ENCODE data around the gene TCF7L1. TPM values are rescaled to one million over a fixed set of nuclear protein-coding genes. Genes with fewer than 3 reads are reported as not detected.

Gene TCF7L1
- total RNA-seq, 2 experiments from 2014 or later = 0.07 TPM; not detected in 1

GRCh38 chr2:85243101-85244072 lies 110.2 kb downstream of the TCF7L1 start:
- intact Hi-C loops (cut with micrococcal nuclease) = no loop called here
- Mint-ChIP-seq H3K36me3 (ENCODE audit: low read depth) (no peaks in the 10 kb centered on the region), H3K9me3 (no peaks in the 10 kb centered on the region), H3K4me3 (no peak overlapping the region), H3K27me3 (ENCODE audit: low read depth) (no peaks in the 10 kb centered on the region), H3K27ac (no peak overlapping the region), H3K4me1 (ENCODE audit: low read depth) (peaks cover 7% of the 10 kb centered on the region)
- peak; percentile 47 for DNase-seq
- CTCF ChIA-PET = interaction anchor here (0.5 to 1.6 kb wide), 4 partner anchors 42 to 593 kb away, joined by 3 to 4 read pairs (median 4); no protein-coding TSS in a partner anchor

- Mint-ChIP-seq H3K27ac (no peak overlapping the region), H3K27me3 (ENCODE audit: low read depth) (no peaks in the 10 kb centered on the region), H3K9me3 (no peaks in the 10 kb centered on the region), H3K4me3 (no peak overlapping the region), H3K36me3 (ENCODE audit: low read depth) (no peaks in the 10 kb centered on the region), H3K4me1 (ENCODE audit: low read depth) (peaks cover 7% of the 10 kb centered on the region)
- intact Hi-C loops (cut with micrococcal nuclease) = no loop called here
- CTCF ChIA-PET = no interaction called here
- no peak for DNase-seq
Measured at GRCh38 chr2:85244828-85245227, 111.6 kb downstream of the TCF7L1 start.

GRCh38 chr2:85245891-85246290 lies 112.7 kb downstream of the TCF7L1 start:
- Mint-ChIP-seq H3K9me3 (no peaks in the 10 kb centered on the region), H3K27me3 (ENCODE audit: low read depth) (no peaks in the 10 kb centered on the region), H3K4me3 (no peak overlapping the region), H3K27ac (no peak overlapping the region), H3K4me1 (ENCODE audit: low read depth) (peaks cover 3% of the 10 kb centered on the region), H3K36me3 (ENCODE audit: low read depth) (no peaks in the 10 kb centered on the region)
- CTCF ChIA-PET = interaction anchor here (0.7 to 1.9 kb wide), 2 partner anchors 320 to 814 kb away, joined by 3 to 5 read pairs; no protein-coding TSS in a partner anchor
- intact Hi-C loops (cut with micrococcal nuclease) = no loop called here
- DNase-seq = no peak

DNA sequence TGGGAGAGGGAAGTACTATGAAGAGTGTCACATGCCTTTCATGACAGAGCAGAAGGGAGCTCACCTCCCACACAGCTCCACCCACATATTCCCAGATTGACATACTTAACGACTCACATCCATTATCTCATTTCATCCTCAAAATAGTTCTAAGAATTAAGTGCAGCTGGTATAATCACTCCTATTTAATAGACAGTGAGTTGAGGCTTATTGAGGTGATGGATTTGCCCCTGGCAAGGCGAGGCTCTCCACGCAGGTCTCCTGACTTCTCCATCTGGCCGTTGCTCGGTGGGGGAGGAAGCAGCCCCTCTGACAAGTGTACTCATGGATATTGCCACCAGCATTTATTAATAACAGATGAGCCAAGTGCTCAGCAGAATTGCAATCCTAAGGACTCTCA lies 113.2 kb downstream of the TCF7L1 start:
- DNase-seq = no peak

DNA sequence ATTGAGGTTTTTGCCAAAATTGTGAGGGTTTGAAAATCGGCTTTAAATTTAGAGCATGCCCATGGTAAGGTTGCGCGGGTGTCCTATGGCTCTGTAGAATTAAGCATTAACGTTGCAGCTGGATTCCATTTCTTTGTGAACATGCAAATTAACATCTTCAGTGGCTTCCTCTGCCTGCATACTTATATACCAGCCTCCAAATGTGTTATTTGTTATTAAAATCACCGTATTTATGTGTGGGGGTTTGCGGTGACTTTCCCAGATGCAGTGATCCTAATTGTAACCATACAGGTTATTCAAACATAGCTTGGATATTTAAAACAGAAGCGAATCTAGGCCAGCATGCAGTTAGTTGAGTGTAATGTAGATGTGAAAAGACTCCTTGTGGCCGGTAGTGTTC lies 114.4 kb downstream of the TCF7L1 start:
- Mint-ChIP-seq H3K27me3 (ENCODE audit: low read depth) (no peaks in the 10 kb centered on the region), H3K4me3 (no peak overlapping the region), H3K36me3 (ENCODE audit: low read depth) (no peaks in the 10 kb centered on the region), H3K9me3 (no peaks in the 10 kb centered on the region), H3K4me1 (ENCODE audit: low read depth) (no peaks in the 10 kb centered on the region), H3K27ac (no peak overlapping the region)
- CTCF ChIA-PET = interaction anchor here (1.2 to 1.9 kb wide), 2 partner anchors 10 to 322 kb away, joined by 3 to 5 read pairs; no protein-coding TSS in a partner anchor
- no peak for DNase-seq
- intact Hi-C loops (cut with micrococcal nuclease) = no loop called here

More for the DNA sequence above, 113.2 kb downstream of the TCF7L1 start:
- H3K4me3 Mint-ChIP-seq = no peak overlapping the region
- no peaks in the 10 kb centered on the region for H3K27me3 Mint-ChIP-seq (ENCODE audit: low read depth)
- no peak overlapping the region for H3K27ac Mint-ChIP-seq
- H3K4me1 Mint-ChIP-seq (ENCODE audit: low read depth) = no peaks in the 10 kb centered on the region
- no peaks in the 10 kb centered on the region for H3K9me3 Mint-ChIP-seq
- intact Hi-C loops (cut with micrococcal nuclease) = no loop called here
- H3K36me3 Mint-ChIP-seq (ENCODE audit: low read depth) = no peaks in the 10 kb centered on the region
- CTCF ChIA-PET = interaction anchor here (0.7 to 1.9 kb wide), 2 partner anchors 320 to 814 kb away, joined by 3 to 5 read pairs; no protein-coding TSS in a partner anchor

- H3K4me3 Mint-ChIP-seq = no peak overlapping the region
- H3K4me1 Mint-ChIP-seq (ENCODE audit: low read depth) = no peaks in the 10 kb centered on the region
- no peaks in the 10 kb centered on the region for H3K36me3 Mint-ChIP-seq (ENCODE audit: low read depth)
- H3K9me3 Mint-ChIP-seq = no peaks in the 10 kb centered on the region
- no peak overlapping the region for H3K27ac Mint-ChIP-seq
- H3K27me3 Mint-ChIP-seq (ENCODE audit: low read depth) = no peaks in the 10 kb centered on the region
- CTCF ChIA-PET = interaction anchor here (1.2 kb wide), 1 partner anchor 181 kb away, joined by 4 read pairs; no protein-coding TSS in a partner anchor
- intact Hi-C loops (cut with micrococcal nuclease) = no loop called here
- DNase-seq = no peak
Measured at GRCh38 chr2:85248773-85249509, 115.7 kb downstream of the TCF7L1 start.

- no peaks in the 10 kb centered on the region for H3K27me3 Mint-ChIP-seq (ENCODE audit: low read depth)
- no peaks in the 10 kb centered on the region for H3K9me3 Mint-ChIP-seq
- no peaks in the 10 kb centered on the region for H3K4me1 Mint-ChIP-seq (ENCODE audit: low read depth)
- H3K4me3 Mint-ChIP-seq = no peak overlapping the region
- DNase-seq = no peak
- H3K27ac Mint-ChIP-seq = no peak overlapping the region
- intact Hi-C loops (cut with micrococcal nuclease) = no loop called here
- H3K36me3 Mint-ChIP-seq (ENCODE audit: low read depth) = no peaks in the 10 kb centered on the region
- CTCF ChIA-PET = interaction anchor here (1.5 kb wide), 1 partner anchor 16 kb away, joined by 6 read pairs; no protein-coding TSS in a partner anchor
Measured at GRCh38 chr2:85250045-85250444, 116.9 kb downstream of the TCF7L1 start.

DNA sequence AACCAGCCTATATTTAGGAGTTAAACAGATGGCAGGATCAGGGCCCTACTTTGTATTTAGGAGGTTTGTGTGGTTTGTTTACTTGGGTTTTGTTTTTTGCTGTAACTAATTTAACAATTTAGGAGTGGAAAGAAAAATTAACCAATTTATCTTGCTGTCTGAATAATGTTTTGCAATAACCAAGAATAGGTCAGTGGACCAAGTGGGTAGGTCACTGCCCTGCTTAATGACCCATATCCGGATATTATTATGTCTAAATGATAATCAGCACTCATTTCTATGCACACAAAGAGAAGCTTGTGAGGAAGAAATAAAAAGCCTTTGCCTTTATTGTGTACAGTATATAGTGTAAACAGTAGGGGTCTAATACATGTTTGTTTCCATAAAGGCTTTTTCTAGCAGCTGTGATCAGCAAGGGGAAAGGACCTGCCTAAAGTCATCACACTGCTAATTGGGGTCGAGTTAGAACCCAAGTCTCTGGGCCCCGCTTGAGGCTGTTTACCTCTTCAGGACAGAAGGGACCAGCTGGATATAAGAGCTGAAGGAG lies 118.0 kb downstream of the TCF7L1 start:
- CTCF ChIA-PET = interaction anchor here (0.8 to 1.5 kb wide), 2 partner anchors 15 to 18 kb away, joined by 4 to 6 read pairs; no protein-coding TSS in a partner anchor
- Mint-ChIP-seq H3K36me3 (ENCODE audit: low read depth) (no peaks in the 10 kb centered on the region), H3K4me1 (ENCODE audit: low read depth) (no peaks in the 10 kb centered on the region), H3K27me3 (ENCODE audit: low read depth) (no peaks in the 10 kb centered on the region), H3K27ac (no peak overlapping the region), H3K9me3 (no peaks in the 10 kb centered on the region), H3K4me3 (no peak overlapping the region)
- DNase-seq = no peak
- intact Hi-C loops (cut with micrococcal nuclease) = no loop called here

- H3K4me3 Mint-ChIP-seq = no peak overlapping the region
- H3K4me1 Mint-ChIP-seq (ENCODE audit: low read depth) = no peaks in the 10 kb centered on the region
- intact Hi-C loops (cut with micrococcal nuclease) = no loop called here
- no peaks in the 10 kb centered on the region for H3K36me3 Mint-ChIP-seq (ENCODE audit: low read depth)
- DNase-seq = no peak
- CTCF ChIA-PET = interaction anchor here (1.4 kb wide), 1 partner anchor 46 kb away, joined by 4 read pairs; no protein-coding TSS in a partner anchor
- H3K27me3 Mint-ChIP-seq (ENCODE audit: low read depth) = no peaks in the 10 kb centered on the region
- no peak overlapping the region for H3K27ac Mint-ChIP-seq
- no peaks in the 10 kb centered on the region for H3K9me3 Mint-ChIP-seq
Measured at GRCh38 chr2:85253890-85254289, 120.7 kb downstream of the TCF7L1 start.

GRCh38 chr2:85254540-85255300 lies 121.5 kb downstream of the TCF7L1 start:
- H3K27ac Mint-ChIP-seq = no peak overlapping the region
- no peaks in the 10 kb centered on the region for H3K9me3 Mint-ChIP-seq
- intact Hi-C loops (cut with micrococcal nuclease) = no loop called here
- no peaks in the 10 kb centered on the region for H3K36me3 Mint-ChIP-seq (ENCODE audit: low read depth)
- DNase-seq = no peak
- CTCF ChIA-PET = interaction anchor here (0.6 to 1.4 kb wide), 3 partner anchors 14 to 46 kb away, joined by 3 to 4 read pairs (median 3); no protein-coding TSS in a partner anchor
- H3K27me3 Mint-ChIP-seq (ENCODE audit: low read depth) = no peaks in the 10 kb centered on the region
- H3K4me3 Mint-ChIP-seq = no peak overlapping the region
- no peaks in the 10 kb centered on the region for H3K4me1 Mint-ChIP-seq (ENCODE audit: low read depth)

GRCh38 chr2:85255456-85255812 lies 122.2 kb downstream of the TCF7L1 start:
- Mint-ChIP-seq H3K9me3 (no peaks in the 10 kb centered on the region), H3K4me1 (ENCODE audit: low read depth) (no peaks in the 10 kb centered on the region), H3K4me3 (no peak overlapping the region), H3K36me3 (ENCODE audit: low read depth) (no peaks in the 10 kb centered on the region), H3K27me3 (ENCODE audit: low read depth) (no peaks in the 10 kb centered on the region), H3K27ac (no peak overlapping the region)
- intact Hi-C loops (cut with micrococcal nuclease) = no loop called here
- CTCF ChIA-PET = interaction anchor here (0.6 to 1.1 kb wide), 2 partner anchors 13 to 31 kb away, joined by 3 read pairs; no protein-coding TSS in a partner anchor
- DNase-seq = no peak

Data from activated naive CD4-positive, alpha-beta T cell treated with anti-CD3 and anti-CD28 coated beads for 36 hours (primary cell).